ENCODE results near the gene CCDC198.

The CCDC198 gene

GRCh38 chr14:57462551-57462950 is 31.1 kb downstream of the CCDC198 start:
- DNase-seq = no peak

- no peak for DNase-seq
These were observed 31.8 kb downstream of the CCDC198 start for GRCh38 chr14:57461777-57462320.

- DNase-seq = no peak
These were observed 57.7 kb downstream of the CCDC198 start for GRCh38 chr14:57435923-57436322.

GRCh38 chr14:57420986-57421385 is 72.7 kb downstream of the CCDC198 start:
- no peak for DNase-seq

- no peak for DNase-seq
These were observed 73.6 kb downstream of the CCDC198 start for GRCh38 chr14:57420033-57420432.

All from NCI-H187 treated with DMSO at 0.1 percent for 48 hours (cell line).